H1 (cell line): ENCODE data around the gene TRIM15. TPM values are rescaled to one million over a fixed set of nuclear protein-coding genes. Genes with fewer than 3 reads are reported as not detected.

Source experiments
- CTCF ChIA-PET: fragments of 300-600 bp; sonication (Branson Sonifier 250); formaldehyde crosslinking; loops from one replicate; lab custom pipeline; 2021; ENCODE audit not compliant: partially characterized antibody; lab: Charles Lee
- POLR2A ChIA-PET: fragments of 300-600 bp; sonication (Branson Sonifier 250); formaldehyde crosslinking; loops from one replicate; lab custom pipeline; 2021; ENCODE audit warnings: inconsistent platforms; ENCODE audit not compliant: partially characterized antibody; lab: Charles Lee
- DNase-seq, 2 experiments: peaks; one replicate each; pipeline versions ENCODE4 v3.0.0 to v3.0.0-alpha.2; 2010 to 2022; ENCODE audit warnings: low spot score in 2 of 2, low read depth in 1 of 2, mixed read lengths in 1 of 2
- FAIRE-seq: peaks from 2 replicates; lab custom pipeline; 2011; peaks lifted over from hg19 to GRCh38; lab: Jason Lieb, UNC
- H2AFZ ChIP-seq: 2 replicates; pipeline ENCODE4 v1.8.1; 2012; ENCODE audit warnings: low read length, inconsistent platforms
- H2AK5ac ChIP-seq: 2 replicates; pipeline ENCODE4 v1.6.1; 2013; ENCODE audit warnings: low read depth, low read length
- H2BK120ac ChIP-seq: replicated peaks from 2 replicates; pipeline ENCODE3; 2013; ENCODE audit warnings: low read depth, low read length, inconsistent platforms
- H2BK12ac ChIP-seq: 2 replicates; pipeline ENCODE4 v1.6.1; 2013; ENCODE audit warnings: low read depth, low read length
- H2BK15ac ChIP-seq: 2 replicates; pipeline ENCODE4 v1.6.1; 2013; ENCODE audit warnings: low read length
- H2BK20ac ChIP-seq: 2 replicates; pipeline ENCODE4 v1.6.1; 2013; ENCODE audit warnings: low read length
- H2BK5ac ChIP-seq: 2 replicates; pipeline ENCODE4 v1.6.1; 2013; ENCODE audit warnings: low read depth, low read length
- H3K14ac ChIP-seq: 2 replicates; pipeline ENCODE4 v1.6.1; 2013; ENCODE audit warnings: inconsistent platforms; ENCODE audit not compliant: insufficient read length
- H3K18ac ChIP-seq: 2 replicates; pipeline ENCODE4 v1.6.1; 2013; ENCODE audit warnings: low read length; ENCODE audit errors: extremely low read depth
- H3K23ac ChIP-seq: 2 replicates; pipeline ENCODE4 v1.6.1; 2013; ENCODE audit warnings: inconsistent platforms; ENCODE audit not compliant: insufficient read length
- H3K23me2 ChIP-seq: 2 replicates; pipeline ENCODE4 v1.6.1; 2013; ENCODE audit warnings: low read depth, low read length
- H3K27ac ChIP-seq: 2 replicates; pipeline ENCODE4 v1.6.1; 2011; ENCODE audit warnings: low read depth, low read length, inconsistent platforms
- H3K27me3 ChIP-seq, 4 experiments: replicated peaks in 1 of 4; 1 replicate in 1 of 4; 2 replicates in 3 of 4; pipeline versions ENCODE4 v1.6.1 to v1.8.1; 2011 to 2013; ENCODE audit warnings: low read length in 3 of 4, mild to moderate bottlenecking in 3 of 4, inconsistent platforms in 2 of 4, mixed read lengths in 2 of 4, moderate library complexity in 1 of 4; ENCODE audit not compliant: control insufficient read depth in 3 of 4, insufficient read depth in 3 of 4; ENCODE audit errors: extremely low read depth in 1 of 4
- H3K36me3 ChIP-seq, 4 experiments: 2 replicates each; pipeline versions ENCODE4 v1.6.1 to v1.8.1; 2011 to 2013; ENCODE audit warnings: mild to moderate bottlenecking in 4 of 4, low read length in 3 of 4, moderate library complexity in 2 of 4, control low read depth in 1 of 4, inconsistent platforms in 1 of 4; ENCODE audit not compliant: insufficient read depth in 4 of 4, control insufficient read depth in 2 of 4
- H3K4ac ChIP-seq: replicated peaks from 2 replicates; pipeline ENCODE3; 2013; ENCODE audit warnings: low read length, low read depth, mixed read lengths, inconsistent platforms; ENCODE audit not compliant: insufficient read length
- H3K4me1 ChIP-seq, 4 experiments: replicated peaks in 1 of 4; 1 replicate in 1 of 4; 2 replicates in 3 of 4; pipeline versions ENCODE4 v1.6.1 to v1.8.1; 2011 to 2013; ENCODE audit warnings: low read length in 3 of 4, inconsistent platforms in 2 of 4, mixed read lengths in 1 of 4; ENCODE audit not compliant: insufficient read depth in 4 of 4, control insufficient read depth in 3 of 4
- H3K4me2 ChIP-seq, 2 experiments: 2 replicates each; pipeline versions ENCODE4 v1.6.1 to v1.8.1; 2011 to 2013; ENCODE audit warnings: low read depth in 2 of 2, low read length in 2 of 2, control low read depth in 1 of 2, inconsistent platforms in 1 of 2, mild to moderate bottlenecking in 1 of 2; ENCODE audit not compliant: insufficient read depth in 1 of 2
- H3K4me3 ChIP-seq, 4 experiments: fragments of 200-600, 300-600 bp in 1 of 4; sonication (generic), shearing (Covaris generic), sonication (Bioruptor Twin) in 1 of 4; 2 replicates each; pipeline versions ENCODE4 v1.5.1 to v1.8.1; 2011 to 2016; ENCODE audit warnings: low read length in 4 of 4, low read depth in 3 of 4, control low read depth in 2 of 4, inconsistent platforms in 2 of 4, mild to moderate bottlenecking in 2 of 4, mixed read lengths in 1 of 4, moderate library complexity in 1 of 4; ENCODE audit not compliant: insufficient read depth in 2 of 4; ENCODE audit errors: extremely low read depth in 1 of 4
- H3K56ac ChIP-seq: replicated peaks from 2 replicates; pipeline ENCODE3; 2013; ENCODE audit warnings: low read depth, mild to moderate bottlenecking, mixed read lengths, low read length, inconsistent platforms; ENCODE audit not compliant: insufficient read length
- H3K79me1 ChIP-seq: 2 replicates; pipeline ENCODE4 v1.6.1; 2013; ENCODE audit warnings: low read depth, low read length, control low read depth
- H3K79me2 ChIP-seq, 2 experiments: 2 replicates each; pipeline versions ENCODE4 v1.6.1 to v1.8.1; 2012 to 2013; ENCODE audit warnings: low read length in 2 of 2, mild to moderate bottlenecking in 2 of 2, inconsistent platforms in 1 of 2; ENCODE audit not compliant: insufficient read depth in 2 of 2, control insufficient read depth in 1 of 2
- H3K9ac ChIP-seq, 4 experiments: replicated peaks in 1 of 4; 1 replicate in 1 of 4; 2 replicates in 3 of 4; pipeline versions ENCODE4 v1.6.1 to v1.8.1; 2011 to 2013; ENCODE audit warnings: low read depth in 3 of 4, low read length in 3 of 4, control low read depth in 2 of 4, mild to moderate bottlenecking in 2 of 4, moderate library complexity in 2 of 4, inconsistent platforms in 1 of 4; ENCODE audit errors: extremely low read depth in 1 of 4
- H3K9me3 ChIP-seq, 2 experiments: 2 replicates each; pipeline versions ENCODE4 v1.6.1 to v1.8.1; 2012 to 2013; ENCODE audit warnings: mild to moderate bottlenecking in 2 of 2, moderate library complexity in 2 of 2, control low read depth in 1 of 2, inconsistent platforms in 1 of 2, low read depth in 1 of 2, low read length in 1 of 2, mixed read lengths in 1 of 2; ENCODE audit not compliant: insufficient read depth in 2 of 2
- H4K20me1 ChIP-seq, 2 experiments: replicated peaks in 1 of 2; 2 replicates each; pipeline versions ENCODE3 to v1.8.1; 2011 to 2013; ENCODE audit warnings: inconsistent platforms in 2 of 2, low read length in 2 of 2, mild to moderate bottlenecking in 1 of 2; ENCODE audit not compliant: insufficient read depth in 2 of 2, control insufficient read depth in 1 of 2
- H4K5ac ChIP-seq: 2 replicates; pipeline ENCODE4 v1.6.1; 2013; ENCODE audit warnings: low read length, low read depth, mixed read lengths, inconsistent platforms; ENCODE audit not compliant: insufficient read length
- H4K8ac ChIP-seq: 2 replicates; pipeline ENCODE4 v1.8.0; 2013; ENCODE audit warnings: mild to moderate bottlenecking, moderate library complexity, low read length, inconsistent platforms; ENCODE audit not compliant: insufficient read depth; ENCODE audit errors: extremely low read depth
- H4K91ac ChIP-seq: replicated peaks from 2 replicates; pipeline ENCODE3; 2013; ENCODE audit warnings: low read length, mixed read lengths, inconsistent platforms; ENCODE audit not compliant: insufficient read length
- HDAC2 ChIP-seq, 2 experiments: fragments of 300-600 bp in 1 of 2; sonication (generic) in 1 of 2; IDR thresholded peaks; 2 replicates each; pipeline ENCODE4 v1.6.1; 2011 to 2012; ENCODE audit warnings: low read depth in 2 of 2, low read length in 2 of 2, mild to moderate bottlenecking in 2 of 2, moderate library complexity in 2 of 2, borderline replicate concordance in 1 of 2, inconsistent platforms in 1 of 2
- KDM5A ChIP-seq: fragments of 200-600 bp; IDR thresholded peaks from 2 replicates; pipeline ENCODE4 v1.7.1; 2012; ENCODE audit warnings: mild to moderate bottlenecking, low read length, inconsistent platforms, mixed read lengths
- MAX ChIP-seq: IDR thresholded peaks from 2 replicates; pipeline ENCODE4 v1.6.1; 2012; ENCODE audit warnings: inconsistent platforms
- POU5F1 ChIP-seq: IDR thresholded peaks from 2 replicates; pipeline ENCODE4 v1.6.1; 2011; ENCODE audit warnings: low read depth, mild to moderate bottlenecking, low read length, moderate library complexity
- WGBS, 2 experiments: shearing (Covaris generic) in 1 of 2; methylation state at CpG; one replicate each; pipeline versions ENCODE4 v1.1.6 to v1.1.7; 2013 to 2015; ENCODE audit warnings: low lambda C conversion rate in 2 of 2, mixed read lengths in 2 of 2, inconsistent platforms in 1 of 2, low coverage in 1 of 2, missing lambda C conversion rate in 1 of 2; ENCODE audit not compliant: insufficient replicate concordance in 2 of 2, insufficient coverage in 1 of 2, insufficient read length in 1 of 2; ENCODE audit errors: extremely low coverage in 1 of 2, missing lambda C conversion rate in 1 of 2; 5-methylcytosine and 5-hydroxymethylcytosine counted together
- polyA plus RNA-seq, 7 experiments: library from polyadenylated mRNA; depleted of rRNA in 3 of 7; stranded (reverse) in 5 of 7; unstranded in 2 of 7; fragments of >200 nt in 5 of 7; fragments of 200-250 nt in 2 of 7; gene quantifications; 1 replicate in 5 of 7; 2 replicates in 1 of 7; 4 replicates in 1 of 7; pipeline versions ENCODE4 v1.2.1 to v1.2.3, GENCODE V29; 2011 to 2013; ENCODE audit warnings: missing spikeins in 2 of 7, mixed read lengths in 2 of 7
- total RNA-seq: library from RNA; stranded (reverse); fragmentation: NEBNext Ultra II Directional; extraction: Animal tissue kit (Norgen Biotek cat#: 25700); gene quantifications from 2 replicates; pipeline ENCODE4 v1.2.1, GENCODE V29; 2021

TRIM15 gene
- total and polyA plus RNA-seq, 2 of the 8 experiments (the other 6 are each of a cell fraction or from before 2014, with no cell fraction given) = 0.18 to 0.48 TPM

- Histone ChIP-seq H3K4me2 (no peak overlapping the region), H3K23ac (no peak overlapping the region), H2AK5ac (no peak overlapping the region), H4K5ac (no peak overlapping the region), H3K4me3 (no peak overlapping the region), H3K79me1 (no peaks in the 10 kb centered on the region), H3K79me2 (no peaks in the 10 kb centered on the region), H3K18ac (no peak overlapping the region), H3K4ac (no peak overlapping the region), H2BK5ac (no peak overlapping the region), H3K27ac (no peak overlapping the region), H3K14ac (no peak overlapping the region), H2BK120ac (no peak overlapping the region), H3K27me3 (peaks cover 0 to 4% (median 1%) of the 10 kb centered on the region in 4 experiments; a peak in 4 of 7 replicates), H3K9me3 (no peaks in the 10 kb centered on the region), H4K91ac (no peak overlapping the region), H4K8ac (no peak overlapping the region), H2BK15ac (no peak overlapping the region), H3K56ac (no peak overlapping the region), H3K23me2 (peaks cover 2% of the 10 kb centered on the region; the same call in 1 of the 2 replicates), H3K36me3 (no peaks in the 10 kb centered on the region), H2AFZ (no peak overlapping the region), H3K4me1 (no peaks in the 10 kb centered on the region), H2BK12ac (no peak overlapping the region), H2BK20ac (no peak overlapping the region), H4K20me1 (no peaks in the 10 kb centered on the region), H3K9ac (no peak overlapping the region)
- FAIRE-seq (no peak), DNase-seq (no peak)
- TF ChIP-seq KDM5A = no peak
- TF ChIP-seq MAX = no peak
- no peak for TF ChIP-seq POU5F1
- TF ChIP-seq HDAC2 (IDR thresholded peaks at IDR 0.05; ENCODE audit: borderline replicate concordance in 1 of 2, low read depth in 2 of 2, low read length in 2 of 2) = no peak
- POLR2A ChIA-PET = no interaction called here
- WGBS, 2 experiments = 89% methylated on average over 17 of the region's 17 CpGs; no CpG with 5 or more reads in 1 of the 2 experiments
- CTCF ChIA-PET = interaction anchor here (0.8 to 6.9 kb wide), 6 partner anchors 11 to 51 kb away, joined by 3 to 50 read pairs (median 4); partner anchors contain the start of gene TRIM40
These were observed 9.3 kb upstream of the TRIM15 start for GRCh38 chr6:30154061-30154460.
